Natural killer cell (primary cell): ENCODE data around the gene DGKH. TPM values are rescaled to one million over a fixed set of nuclear protein-coding genes. Genes with fewer than 3 reads are reported as not detected.

ENCODE experiments used
- ATAC-seq, 3 donors: fragments of 150-1000 bp in 2 of 3; fragments of 200-7000 bp in 1 of 3; cut with Tn5 transposase; 1 replicate in 1 of 3; 2 replicates in 2 of 3; pipeline ENCODE4 v1.10.0; 2021; ENCODE audit warnings: mild to moderate bottlenecking in 2 of 3, moderate library complexity in 2 of 3
- DNase-seq, 2 donors: peaks; one replicate each; pipeline versions ENCODE4 v3.0.0 to v3.0.0-alpha.2; 2013 to 2021; ENCODE audit warnings: mixed read lengths in 1 of 2
- H3K27ac ChIP-seq: one replicate; pipeline ENCODE4 v1.5.1; 2013; ENCODE audit warnings: mild to moderate bottlenecking, low read length
- H3K27me3 ChIP-seq: one replicate; pipeline ENCODE4 v1.6.1; 2013; ENCODE audit warnings: low read length; ENCODE audit not compliant: control insufficient read depth, insufficient read depth
- H3K36me3 ChIP-seq: one replicate; pipeline ENCODE4 v1.6.1; 2013; ENCODE audit warnings: low read length; ENCODE audit not compliant: control insufficient read depth, insufficient read depth
- H3K4me1 ChIP-seq: one replicate; pipeline ENCODE4 v1.6.1; 2013; ENCODE audit warnings: low read length; ENCODE audit not compliant: control insufficient read depth, insufficient read depth
- H3K4me3 ChIP-seq: one replicate; pipeline ENCODE4 v1.5.1; 2013; ENCODE audit warnings: low read length
- H3K9me3 ChIP-seq: one replicate; pipeline ENCODE4 v1.6.1; 2013; ENCODE audit warnings: low read length; ENCODE audit not compliant: control insufficient read depth, insufficient read depth
- H3K27ac Mint-ChIP-seq, 2 donors: one replicate each; pipeline ENCODE4 v1.8.0; 2022; ENCODE audit warnings: mild to moderate bottlenecking in 2 of 2, mixed read lengths in 2 of 2, moderate library complexity in 1 of 2
- H3K27me3 Mint-ChIP-seq, 2 donors: one replicate each; pipeline ENCODE4 v1.8.0; 2022; ENCODE audit warnings: low read depth in 2 of 2, mixed read lengths in 2 of 2
- H3K36me3 Mint-ChIP-seq: one replicate; pipeline ENCODE4 v1.8.0; 2022; ENCODE audit warnings: mixed read lengths
- H3K4me1 Mint-ChIP-seq, 2 donors: one replicate each; pipeline ENCODE4 v1.8.0; 2022; ENCODE audit warnings: mixed read lengths in 2 of 2
- H3K4me3 Mint-ChIP-seq: one replicate; pipeline ENCODE4 v1.8.0; 2022; ENCODE audit warnings: mild to moderate bottlenecking, moderate library complexity, mixed read lengths
- H3K9me3 Mint-ChIP-seq, 2 donors: one replicate each; pipeline ENCODE4 v1.8.0; 2022; ENCODE audit warnings: mixed read lengths in 2 of 2
- WGBS: methylation state at CpG from one replicate; pipeline ENCODE4 v1.1.7; 2013; ENCODE audit warnings: missing lambda C conversion rate; ENCODE audit not compliant: insufficient coverage; 5-methylcytosine and 5-hydroxymethylcytosine counted together
- intact Hi-C: fragments of 100-400 bp; cut with micrococcal nuclease; formaldehyde crosslinking; loops from one replicate; pipeline ENCODE4 v1.14.2; 2022
- total RNA-seq, 4 donors: library from RNA; stranded (reverse); fragments of 120-200 nt in 1 of 4; gene quantifications; one replicate each; pipeline versions ENCODE4 v1.2.3 to v1.2.4, GENCODE V29; 2013 to 2022
- TF ChIP-seq, protein P1 (sequence below): fragments of 200-600 bp; IDR thresholded peaks from one replicate; pipeline ENCODE4 v1.8.0; 2022; ENCODE audit warnings: antibody characterized with exemption

DGKH gene
- total RNA-seq, 3 donors from 2014 or later (not counting 1 experiment from before 2014, with no cell fraction given) = 1.1 to 3.4 (median 1.2) TPM

DNA sequence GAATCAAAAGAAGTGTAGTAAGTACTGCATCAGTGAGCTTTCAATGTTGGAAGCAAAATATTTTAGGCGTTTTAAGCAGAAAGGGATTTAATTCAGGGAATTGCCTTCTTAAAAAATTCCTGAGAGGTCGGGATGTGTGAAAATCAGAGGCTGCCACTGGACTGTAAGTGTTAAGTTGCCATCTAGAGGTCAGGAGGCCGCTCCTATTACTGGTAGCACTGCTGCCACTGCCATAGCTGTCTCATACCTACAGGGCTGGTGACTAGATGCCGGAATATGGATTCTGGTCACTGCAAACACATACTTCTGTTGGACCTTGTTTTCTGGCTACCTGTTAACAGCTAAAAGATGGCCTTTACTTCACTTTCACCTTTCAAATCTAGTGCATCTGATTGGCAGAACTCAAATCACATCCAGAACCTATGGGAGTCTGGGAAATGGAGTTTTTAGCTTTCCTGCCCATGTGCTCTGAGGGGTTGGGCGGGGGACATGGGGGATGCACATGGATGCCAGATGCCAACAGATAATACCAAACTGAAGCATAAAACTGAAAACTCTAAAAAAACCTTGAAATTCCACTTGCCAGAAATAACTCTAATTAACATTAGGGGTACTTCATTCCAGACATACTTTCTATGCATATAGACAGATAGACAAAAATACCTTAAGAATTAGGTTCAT is 29.8 kb downstream of the DGKH start:
- Mint-ChIP-seq H3K36me3 (no peaks in the 10 kb centered on the region), H3K4me1 (no peaks in the 10 kb centered on the region), H3K27ac (no peak overlapping the region), H3K4me3 (no peak overlapping the region), H3K27me3 (peaks cover 10 to 16% of the 10 kb centered on the region in 2 donors), H3K9me3 (no peaks in the 10 kb centered on the region)
- WGBS = 94% methylated on average over 4 of the region's 5 CpGs
- Histone ChIP-seq H3K27me3 (no peaks in the 10 kb centered on the region), H3K4me1 (no peaks in the 10 kb centered on the region), H3K36me3 (no peaks in the 10 kb centered on the region), H3K4me3 (no peak overlapping the region), H3K9me3 (no peaks in the 10 kb centered on the region), H3K27ac (no peak overlapping the region)
- intact Hi-C loops = no loop called here
- TF ChIP-seq, protein P1, sequence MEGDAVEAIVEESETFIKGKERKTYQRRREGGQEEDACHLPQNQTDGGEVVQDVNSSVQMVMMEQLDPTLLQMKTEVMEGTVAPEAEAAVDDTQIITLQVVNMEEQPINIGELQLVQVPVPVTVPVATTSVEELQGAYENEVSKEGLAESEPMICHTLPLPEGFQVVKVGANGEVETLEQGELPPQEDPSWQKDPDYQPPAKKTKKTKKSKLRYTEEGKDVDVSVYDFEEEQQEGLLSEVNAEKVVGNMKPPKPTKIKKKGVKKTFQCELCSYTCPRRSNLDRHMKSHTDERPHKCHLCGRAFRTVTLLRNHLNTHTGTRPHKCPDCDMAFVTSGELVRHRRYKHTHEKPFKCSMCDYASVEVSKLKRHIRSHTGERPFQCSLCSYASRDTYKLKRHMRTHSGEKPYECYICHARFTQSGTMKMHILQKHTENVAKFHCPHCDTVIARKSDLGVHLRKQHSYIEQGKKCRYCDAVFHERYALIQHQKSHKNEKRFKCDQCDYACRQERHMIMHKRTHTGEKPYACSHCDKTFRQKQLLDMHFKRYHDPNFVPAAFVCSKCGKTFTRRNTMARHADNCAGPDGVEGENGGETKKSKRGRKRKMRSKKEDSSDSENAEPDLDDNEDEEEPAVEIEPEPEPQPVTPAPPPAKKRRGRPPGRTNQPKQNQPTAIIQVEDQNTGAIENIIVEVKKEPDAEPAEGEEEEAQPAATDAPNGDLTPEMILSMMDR = no peak
- ATAC-seq (no peak), DNase-seq (no peak)

DNA sequence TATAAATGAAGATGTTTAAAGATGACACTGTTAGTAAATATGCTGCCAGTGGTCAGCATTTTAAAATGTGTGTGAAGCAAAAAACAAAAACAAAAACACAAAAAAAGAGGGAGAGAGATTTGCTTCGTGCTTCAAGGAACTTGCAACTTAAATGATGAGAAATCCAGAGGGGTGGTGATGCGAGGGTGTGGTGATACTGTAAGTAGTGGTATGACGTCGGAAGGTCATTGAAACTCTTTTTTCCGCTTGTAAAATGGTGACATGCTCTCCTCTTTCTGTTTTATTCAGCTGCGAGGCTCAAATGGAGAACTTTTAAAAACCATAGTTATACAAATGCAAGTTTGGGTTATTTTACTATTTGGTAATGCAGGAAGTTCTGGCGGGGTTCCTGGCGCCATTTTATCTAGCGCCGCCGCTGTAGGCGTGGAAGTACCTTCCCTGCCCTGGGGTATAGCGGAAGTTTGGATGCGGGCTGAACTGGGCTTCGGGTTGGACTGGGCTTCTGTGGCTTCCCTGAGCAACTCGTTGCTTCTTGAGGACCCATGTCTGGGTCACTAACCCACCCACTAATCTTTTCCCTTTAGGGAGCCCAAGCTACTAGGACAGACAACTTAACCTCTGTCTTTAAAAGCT is 34.8 kb downstream of the DGKH start:
- DNase-seq = no peak
- no peaks in the 10 kb centered on the region for H3K4me1 ChIP-seq
- no peaks in the 10 kb centered on the region for H3K36me3 ChIP-seq
- WGBS = 86% methylated on average over 15 of the region's 16 CpGs
- intact Hi-C loops = no loop called here
- Mint-ChIP-seq H3K4me3 (no peak overlapping the region), H3K4me1 (no peaks in the 10 kb centered on the region), H3K36me3 (no peaks in the 10 kb centered on the region), H3K27ac (no peak overlapping the region), H3K9me3 (no peaks in the 10 kb centered on the region), H3K27me3 (peaks cover 24 to 29% of the 10 kb centered on the region in 2 donors)
- TF ChIP-seq, protein P1 = no peak
- H3K27ac ChIP-seq = no peak overlapping the region
- no peaks in the 10 kb centered on the region for H3K27me3 ChIP-seq
- ATAC-seq = no peak
- no peaks in the 10 kb centered on the region for H3K9me3 ChIP-seq
- H3K4me3 ChIP-seq = no peak overlapping the region

DNA sequence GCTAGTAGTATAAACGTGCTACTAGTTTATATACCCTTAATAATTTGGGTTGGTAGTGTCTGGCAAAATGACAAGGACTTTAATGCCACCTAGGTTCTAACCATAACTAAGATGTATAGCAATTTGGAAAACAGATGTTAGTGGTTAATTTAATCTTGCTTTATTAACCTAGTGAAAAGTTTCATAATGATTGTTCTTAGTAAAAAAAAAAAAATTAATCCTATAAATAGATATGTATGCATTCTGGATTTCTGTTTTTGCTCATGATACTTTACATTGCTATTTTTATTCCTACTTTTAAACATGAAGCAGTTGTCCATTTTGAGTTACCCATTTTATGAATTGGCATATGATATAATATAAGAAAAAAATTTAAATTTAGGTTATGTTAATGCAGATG is 36.3 kb downstream of the DGKH start:
- H3K36me3 ChIP-seq = no peaks in the 10 kb centered on the region
- H3K4me3 Mint-ChIP-seq = no peak overlapping the region
- no peaks in the 10 kb centered on the region for H3K36me3 Mint-ChIP-seq
- H3K4me1 ChIP-seq = no peaks in the 10 kb centered on the region
- WGBS = no CpG with 5 or more reads among the region's 1 CpG
- TF ChIP-seq, protein P1 = no peak
- H3K9me3 Mint-ChIP-seq = no peaks in the 10 kb centered on the region
- peaks cover 27 to 32% of the 10 kb centered on the region in 2 donors for H3K27me3 Mint-ChIP-seq
- no peaks in the 10 kb centered on the region for H3K4me1 Mint-ChIP-seq
- intact Hi-C loops = no loop called here
- no peaks in the 10 kb centered on the region for H3K27me3 ChIP-seq
- H3K27ac Mint-ChIP-seq = no peak overlapping the region
- no peak for ATAC-seq
- no peak overlapping the region for H3K4me3 ChIP-seq
- no peaks in the 10 kb centered on the region for H3K9me3 ChIP-seq
- H3K27ac ChIP-seq = no peak overlapping the region
- no peak for DNase-seq
